Mesenchymal stem cell (in vitro differentiated cells and primary cell): ENCODE results near the gene CLCNKA.

ENCODE experiments used
- DNase-seq: peaks from one replicate; pipeline ENCODE4 v3.0.0-alpha.2; 2013
- H2AFZ ChIP-seq: one replicate; pipeline ENCODE4 v1.6.1; 2013; ENCODE audit warnings: low read depth, mild to moderate bottlenecking, control low read depth, inconsistent platforms, low read length, moderate library complexity
- H2AK5ac ChIP-seq: 2 replicates; pipeline ENCODE4 v1.6.1; 2013; ENCODE audit warnings: low read length, moderate library complexity, mild to moderate bottlenecking, inconsistent platforms; ENCODE audit not compliant: severe bottlenecking
- H2BK120ac ChIP-seq: one replicate; pipeline ENCODE4 v1.6.1; 2013; ENCODE audit warnings: low read depth, mild to moderate bottlenecking, inconsistent platforms, low read length, moderate library complexity
- H2BK12ac ChIP-seq, 2 experiments: one replicate each; pipeline ENCODE4 v1.6.1; 2013; ENCODE audit warnings: inconsistent platforms in 2 of 2, low read length in 2 of 2, mild to moderate bottlenecking in 2 of 2, moderate library complexity in 2 of 2, control low read depth in 1 of 2
- H2BK15ac ChIP-seq: one replicate; pipeline ENCODE4 v1.6.1; 2013; ENCODE audit warnings: mild to moderate bottlenecking, low read depth, inconsistent platforms; ENCODE audit not compliant: poor library complexity, severe bottlenecking
- H2BK5ac ChIP-seq: 2 replicates; pipeline ENCODE4 v1.6.1; 2013; ENCODE audit warnings: low read depth, mild to moderate bottlenecking, low read length, control low read depth, inconsistent platforms; ENCODE audit not compliant: poor library complexity, severe bottlenecking
- H3K14ac ChIP-seq, 2 experiments: one replicate each; pipeline ENCODE4 v1.6.1; 2013; ENCODE audit warnings: inconsistent platforms in 2 of 2, low read length in 2 of 2, control low read depth in 1 of 2, mild to moderate bottlenecking in 1 of 2, moderate library complexity in 1 of 2
- H3K18ac ChIP-seq, 2 experiments: one replicate each; pipeline ENCODE4 v1.6.1; 2013; ENCODE audit warnings: inconsistent platforms in 2 of 2, low read length in 2 of 2, control low read depth in 1 of 2, low read depth in 1 of 2, mild to moderate bottlenecking in 1 of 2
- H3K23ac ChIP-seq, 2 experiments: one replicate each; pipeline ENCODE4 v1.6.1; 2013; ENCODE audit warnings: inconsistent platforms in 2 of 2, low read length in 2 of 2, mild to moderate bottlenecking in 2 of 2, moderate library complexity in 2 of 2, control low read depth in 1 of 2
- H3K27ac ChIP-seq: 2 replicates; pipeline ENCODE4 v1.5.1; 2013; ENCODE audit warnings: mild to moderate bottlenecking, moderate library complexity, low read length, control low read depth, inconsistent platforms; ENCODE audit not compliant: poor library complexity, severe bottlenecking
- H3K27me3 ChIP-seq, 2 experiments: 2 replicates each; pipeline versions ENCODE4 v1.6.1 to v1.7.0; 2013; ENCODE audit warnings: low read length in 2 of 2, mild to moderate bottlenecking in 2 of 2, moderate library complexity in 2 of 2, control low read depth in 1 of 2, inconsistent platforms in 1 of 2; ENCODE audit not compliant: control insufficient read depth in 1 of 2, insufficient read depth in 1 of 2
- H3K36me3 ChIP-seq, 2 experiments: 2 replicates each; pipeline versions ENCODE4 v1.6.1 to v1.7.0; 2013; ENCODE audit warnings: low read length in 2 of 2, control low read depth in 1 of 2, inconsistent platforms in 1 of 2, low read depth in 1 of 2, mild to moderate bottlenecking in 1 of 2; ENCODE audit not compliant: insufficient read depth in 2 of 2, control insufficient read depth in 1 of 2
- H3K4ac ChIP-seq, 2 experiments: one replicate each; pipeline ENCODE4 v1.6.1; 2013; ENCODE audit warnings: inconsistent platforms in 2 of 2, low read length in 2 of 2, mild to moderate bottlenecking in 2 of 2, moderate library complexity in 2 of 2, control low read depth in 1 of 2, low read depth in 1 of 2
- H3K4me1 ChIP-seq: 2 replicates; pipeline ENCODE4 v1.6.1; 2013; ENCODE audit warnings: low read depth, low read length, control low read depth; ENCODE audit not compliant: control insufficient read depth, insufficient read depth
- H3K4me2 ChIP-seq: 2 replicates; pipeline ENCODE4 v1.6.1; 2013; ENCODE audit warnings: low read length, mild to moderate bottlenecking, inconsistent platforms; ENCODE audit not compliant: poor library complexity, severe bottlenecking
- H3K4me3 ChIP-seq, 2 experiments: 2 replicates each; pipeline versions ENCODE4 v1.5.1 to v1.7.0; 2013; ENCODE audit warnings: low read length in 2 of 2, mild to moderate bottlenecking in 2 of 2, control low read depth in 1 of 2, low read depth in 1 of 2; ENCODE audit not compliant: insufficient read depth in 1 of 2
- H3K79me1 ChIP-seq: replicated peaks from 2 replicates; pipeline ENCODE4 v1.6.1; 2013; ENCODE audit warnings: mild to moderate bottlenecking, control low read depth, low read length, inconsistent platforms; ENCODE audit not compliant: poor library complexity, severe bottlenecking
- H3K9ac ChIP-seq: 2 replicates; pipeline ENCODE4 v1.7.0; 2013; ENCODE audit warnings: mild to moderate bottlenecking, low read length, moderate library complexity
- H3K9me3 ChIP-seq: 2 replicates; pipeline ENCODE4 v1.7.0; 2013; ENCODE audit warnings: mild to moderate bottlenecking, low read length; ENCODE audit not compliant: control insufficient read depth
- H4K8ac ChIP-seq: one replicate; pipeline ENCODE4 v1.6.1; 2013; ENCODE audit warnings: inconsistent platforms, mild to moderate bottlenecking, low read length, moderate library complexity
- H4K91ac ChIP-seq: one replicate; pipeline ENCODE4 v1.6.1; 2013; ENCODE audit warnings: mild to moderate bottlenecking, low read length, inconsistent platforms
- WGBS: methylation state at CpG from one replicate; pipeline ENCODE4 v1.1.7; 2013; ENCODE audit warnings: mixed read lengths; 5-methylcytosine and 5-hydroxymethylcytosine counted together

CLCNKA gene

GRCh38 chr1:15983275-15983674 is 38.6 kb upstream of the CLCNKA start:
- H2BK12ac ChIP-seq: no peak overlapping the region
- H3K4ac ChIP-seq: no peak overlapping the region
- 32% methylated on average over 1 of the region's 1 CpG for WGBS
- no peak overlapping the region for H2AFZ ChIP-seq
- no peak overlapping the region for H4K91ac ChIP-seq
- H3K4me2 ChIP-seq: no peak overlapping the region
- no peak overlapping the region for H2AK5ac ChIP-seq
- no peak overlapping the region for H3K14ac ChIP-seq
- peaks cover 0 to 4% of the 10 kb centered on the region in 2 experiments for H3K27me3 ChIP-seq
- no peak overlapping the region for H4K8ac ChIP-seq
- no peak overlapping the region for H3K23ac ChIP-seq
- no peaks in the 10 kb centered on the region for H3K36me3 ChIP-seq
- H3K4me1 ChIP-seq: peaks cover 1% of the 10 kb centered on the region
- H3K18ac ChIP-seq: no peak overlapping the region
- no peak overlapping the region for H2BK5ac ChIP-seq
- no peak overlapping the region for H2BK15ac ChIP-seq
- no peak overlapping the region for H2BK120ac ChIP-seq
- H3K9ac ChIP-seq: peak overlapping the region; percentile 72
- no peaks in the 10 kb centered on the region for H3K79me1 ChIP-seq
- H3K9me3 ChIP-seq: peaks cover 13% of the 10 kb centered on the region
- no peak overlapping the region for H3K27ac ChIP-seq
- DNase-seq: no peak
- peak overlapping the region in 1 of 2 experiments; percentile 36 for H3K4me3 ChIP-seq

GRCh38 chr1:15985611-15986297 is 36.1 kb upstream of the CLCNKA start:
- no peak overlapping the region for H2AFZ ChIP-seq
- H3K27ac ChIP-seq: no peak overlapping the region
- no peaks in the 10 kb centered on the region for H3K36me3 ChIP-seq
- DNase-seq: peak; percentile 21
- H2BK120ac ChIP-seq: no peak overlapping the region
- H3K23ac ChIP-seq: no peak overlapping the region
- 60% methylated on average over 4 of the region's 5 CpGs for WGBS
- no peaks in the 10 kb centered on the region for H3K79me1 ChIP-seq
- H3K4ac ChIP-seq: no peak overlapping the region
- no peak overlapping the region for H3K14ac ChIP-seq
- no peak overlapping the region for H2BK5ac ChIP-seq
- no peak overlapping the region for H4K91ac ChIP-seq
- no peak overlapping the region for H2BK12ac ChIP-seq
- H3K4me2 ChIP-seq: no peak overlapping the region
- H3K27me3 ChIP-seq: peaks cover 0 to 4% of the 10 kb centered on the region in 2 experiments
- H2AK5ac ChIP-seq: no peak overlapping the region
- no peak overlapping the region for H3K9ac ChIP-seq
- H3K4me3 ChIP-seq: no peak overlapping the region
- no peak overlapping the region for H3K18ac ChIP-seq
- no peak overlapping the region for H4K8ac ChIP-seq
- H3K9me3 ChIP-seq: peaks cover 13% of the 10 kb centered on the region
- H2BK15ac ChIP-seq: no peak overlapping the region
- H3K4me1 ChIP-seq: peaks cover 1% of the 10 kb centered on the region

- Histone ChIP-seq H2AFZ (no peak overlapping the region), H3K27ac (no peak overlapping the region), H4K8ac (no peak overlapping the region), H3K4me2 (no peak overlapping the region), H3K4ac (no peak overlapping the region), H3K9me3 (no peaks in the 10 kb centered on the region), H3K9ac (no peak overlapping the region), H3K27me3 (peaks cover 0 to 4% of the 10 kb centered on the region in 2 experiments), H2BK15ac (no peak overlapping the region), H3K23ac (no peak overlapping the region), H3K4me3 (no peak overlapping the region), H2BK120ac (no peak overlapping the region), H2BK5ac (no peak overlapping the region), H2AK5ac (no peak overlapping the region), H3K79me1 (no peaks in the 10 kb centered on the region), H3K4me1 (peaks cover 1% of the 10 kb centered on the region), H2BK12ac (no peak overlapping the region), H4K91ac (no peak overlapping the region), H3K18ac (no peak overlapping the region), H3K14ac (no peak overlapping the region), H3K36me3 (no peaks in the 10 kb centered on the region)
- no peak for DNase-seq
- WGBS: 88% methylated on average over 12 of the region's 13 CpGs
These were observed 32.7 kb upstream of the CLCNKA start for GRCh38 chr1:15988856-15989736.

- Histone ChIP-seq H2BK5ac (no peak overlapping the region), H3K4me1 (peaks cover 1% of the 10 kb centered on the region), H3K14ac (no peak overlapping the region), H3K4me2 (no peak overlapping the region), H3K9ac (no peak overlapping the region), H2BK120ac (no peak overlapping the region), H3K27ac (no peak overlapping the region), H3K18ac (no peak overlapping the region), H3K4me3 (no peak overlapping the region), H3K27me3 (peaks cover 0 to 4% of the 10 kb centered on the region in 2 experiments), H4K8ac (no peak overlapping the region), H2AFZ (no peak overlapping the region), H2BK15ac (no peak overlapping the region), H3K36me3 (no peaks in the 10 kb centered on the region), H3K4ac (no peak overlapping the region), H3K23ac (peak overlapping the region in 1 of 2 experiments; percentile 61), H3K9me3 (no peaks in the 10 kb centered on the region), H2BK12ac (no peak overlapping the region), H3K79me1 (no peaks in the 10 kb centered on the region), H2AK5ac (no peak overlapping the region), H4K91ac (no peak overlapping the region)
- 88% methylated on average over 6 of the region's 9 CpGs for WGBS
- no peak for DNase-seq
These were observed 32.1 kb upstream of the CLCNKA start for GRCh38 chr1:15989776-15990175.
